NCI-H1436 treated with DMSO at 0.1 percent for 48 hours (cell line): Measurements from ENCODE around the gene ZMYM2.
"Not testable (repeated sequence)": the region's sequence is repeated elsewhere in the genome, so short reads cannot be mapped to it uniquely, and the experiment has no call there.

Source experiments
- DNase-seq: peaks from one replicate; lab custom pipeline; 2025; lab: John Stamatoyannopoulos, UW

ZMYM2 gene

DNA sequence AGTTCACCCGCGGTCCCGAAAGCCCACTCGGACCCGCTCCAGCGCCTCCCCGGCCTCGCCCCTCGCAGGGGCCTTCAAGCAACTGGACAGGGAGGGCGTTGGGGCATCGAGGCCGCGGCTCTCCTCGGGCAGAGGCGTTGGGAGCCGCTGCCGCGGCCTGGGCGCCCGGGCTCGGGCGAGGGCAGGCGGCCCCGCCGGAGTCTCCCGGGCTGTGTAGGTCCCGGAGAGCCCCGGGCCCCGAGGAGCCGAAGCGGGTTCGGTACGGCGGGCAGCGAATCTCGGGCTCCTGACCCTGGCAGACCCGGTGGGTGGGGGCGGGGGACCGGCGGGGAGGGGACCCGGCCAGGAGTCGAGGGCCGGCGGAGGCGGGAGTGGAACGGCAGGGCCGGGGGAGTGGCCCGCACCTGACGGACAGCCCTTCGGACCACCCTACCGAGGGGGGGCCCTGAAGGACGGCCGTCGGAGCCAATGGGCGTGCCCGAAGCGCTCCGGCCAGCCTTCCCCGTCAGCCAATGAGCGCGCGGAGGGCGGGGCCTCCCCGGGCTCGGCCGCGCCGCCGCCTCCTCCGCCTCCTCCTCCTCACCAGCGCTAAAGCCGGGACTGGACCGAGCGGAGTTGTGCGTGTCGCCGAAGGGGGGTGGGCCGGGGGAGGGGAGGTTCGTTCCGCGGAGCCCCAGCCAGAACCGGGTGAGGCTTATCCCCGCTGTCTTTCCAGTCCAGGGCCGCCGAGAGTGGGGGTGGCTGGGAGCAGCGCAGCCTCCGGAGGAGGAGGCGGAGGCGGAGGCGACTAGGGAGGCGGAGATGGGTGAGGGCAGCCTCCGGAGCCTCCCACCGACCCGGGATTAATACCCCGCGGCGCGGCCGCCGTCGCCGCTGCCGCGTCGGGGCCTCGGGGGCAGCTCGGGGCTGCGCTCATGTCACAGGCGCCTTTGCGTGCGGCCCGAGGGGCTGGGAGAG lies at the start of gene ZMYM2:
Gene ZMYM2 (plus strand): TSS at position 573 of the 957 bp plus-strand sequence. CDS start 34,346 bp downstream, outside the sequence.
- peak; percentile 42 for DNase-seq

DNA sequence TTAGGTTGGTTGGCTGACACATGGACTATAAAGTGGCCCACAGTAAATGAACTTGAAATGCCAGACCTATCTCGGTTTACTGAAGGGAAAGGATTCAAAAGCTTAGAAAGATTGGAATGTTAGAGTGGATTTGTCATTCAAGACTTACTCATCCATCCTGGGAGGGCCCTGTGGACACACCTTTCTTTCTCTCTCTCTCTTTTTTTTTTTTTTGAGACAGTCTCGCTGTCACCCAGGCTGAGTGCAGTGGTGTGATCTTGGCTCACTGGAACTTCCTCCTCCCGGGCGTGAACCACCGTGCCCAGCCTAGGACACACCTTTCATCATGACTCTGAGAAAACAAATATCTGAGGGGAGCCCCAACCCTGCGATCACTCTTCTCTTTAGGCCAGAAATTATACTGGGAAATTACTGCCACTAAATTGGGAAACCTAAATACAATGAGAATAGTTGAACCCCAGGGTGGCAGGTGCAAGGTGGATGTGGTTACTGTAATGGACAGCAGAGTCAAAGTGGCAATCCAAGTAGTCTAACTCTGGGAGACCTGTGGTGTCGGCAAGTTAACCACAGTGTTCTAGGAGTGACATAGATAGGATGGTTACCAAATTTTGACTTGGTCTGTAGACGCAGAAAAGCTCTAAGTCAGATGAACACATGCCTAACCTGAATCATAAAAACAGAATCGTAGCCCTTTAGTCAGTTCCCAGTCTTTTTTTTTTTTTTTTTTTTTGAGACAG lies 48.0 kb upstream of the ZMYM2 start:
- DNase-seq, result no peak

DNA sequence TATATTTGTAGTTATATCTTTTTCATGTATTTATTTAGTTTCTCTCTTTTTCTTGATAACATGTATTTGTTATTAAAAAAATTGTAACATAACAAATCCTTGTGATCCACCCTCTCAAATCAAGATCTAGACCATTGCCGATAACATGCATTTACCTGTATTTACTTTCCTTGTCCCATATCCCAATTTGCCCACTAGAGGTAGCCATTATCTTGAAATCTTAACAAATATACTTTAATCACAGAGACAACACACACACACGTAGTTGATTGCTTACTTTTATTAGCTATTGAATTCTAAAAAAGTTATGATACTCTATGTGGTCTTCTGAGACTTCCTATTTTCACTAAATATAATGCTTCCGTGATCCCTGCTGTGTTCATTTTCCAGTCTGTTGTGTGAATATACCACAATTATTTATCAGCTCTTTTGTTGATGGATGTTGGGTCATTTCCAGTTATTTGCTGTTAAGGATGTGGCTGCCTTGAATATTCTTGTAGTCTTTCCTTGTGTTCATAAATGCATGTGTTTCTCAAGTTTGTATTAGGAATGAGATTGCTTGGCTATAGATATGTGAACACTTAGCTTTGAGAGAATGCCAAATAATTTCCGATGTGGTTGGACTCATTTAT lies 31.3 kb upstream of the ZMYM2 start:
- DNase-seq, result no peak

GRCh38 chr13:19940106-19940505 lies 18.4 kb upstream of the ZMYM2 start:
- DNase-seq, result no peak

GRCh38 chr13:19950374-19950773 lies 8.2 kb upstream of the ZMYM2 start:
- DNase-seq, result no peak

DNA sequence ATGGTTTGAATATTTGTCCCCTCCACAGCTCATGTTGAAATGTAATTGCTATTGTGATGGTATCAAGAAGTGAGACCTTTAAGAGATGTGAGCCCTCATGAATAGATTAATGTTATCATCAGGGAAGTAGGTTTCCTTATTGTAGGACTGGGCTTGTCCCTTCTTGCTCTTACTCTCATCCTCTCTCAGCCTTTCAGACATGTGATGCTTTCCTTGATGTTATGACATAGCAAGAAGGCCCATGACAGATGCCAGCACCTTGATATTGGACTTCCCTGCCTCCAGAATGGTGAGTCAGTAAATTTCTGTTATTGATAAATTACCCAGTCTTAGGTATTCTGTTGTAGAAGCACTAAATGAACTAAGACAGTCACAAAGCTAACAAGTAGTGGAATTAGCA lies 5.7 kb upstream of the ZMYM2 start:
- DNase-seq, result no peak

GRCh38 chr13:19955873-19956559 lies 2.5 kb upstream of the ZMYM2 start:
- no peak for DNase-seq

- DNase-seq, result peak; percentile 13
Measured at GRCh38 chr13:19957320-19958154, 990 bp upstream of the ZMYM2 start.

DNA sequence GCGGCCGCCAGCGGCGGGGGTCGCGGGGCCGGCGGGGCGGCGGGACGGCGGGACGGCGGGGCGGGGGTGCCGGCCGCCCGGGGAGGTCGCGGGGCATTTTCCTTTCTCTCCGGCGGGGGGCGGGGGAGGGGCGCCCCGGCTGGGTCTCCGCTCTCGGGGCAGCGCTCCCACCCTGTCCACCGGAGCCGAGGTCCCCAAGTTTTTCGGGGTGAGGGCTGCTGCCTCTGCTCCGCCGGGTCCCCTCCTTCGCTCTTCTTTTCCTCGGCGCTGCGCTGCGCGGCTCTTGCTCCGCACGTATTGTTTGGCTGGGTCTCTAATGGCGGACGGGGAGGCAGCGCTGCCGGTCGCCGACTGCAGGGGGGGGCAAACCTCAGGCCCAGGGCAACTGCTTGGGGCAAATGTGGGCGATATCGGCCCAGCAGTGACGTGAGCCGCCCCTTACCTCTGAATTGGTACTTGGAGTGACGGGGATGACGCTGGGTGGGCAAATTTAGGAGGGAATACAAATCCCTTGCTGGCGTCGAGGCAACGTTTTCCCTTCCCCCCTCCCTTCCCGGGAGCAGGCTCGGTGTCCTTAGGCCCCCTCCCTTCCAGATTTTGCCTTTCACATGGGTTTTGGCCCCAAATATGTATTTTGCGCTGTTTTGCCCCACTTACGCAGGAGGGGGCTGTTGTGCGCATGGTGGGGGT lies 759 bp downstream of the ZMYM2 start:
- DNase-seq, result no peak

GRCh38 chr13:19959831-19960652 lies 1.5 kb downstream of the ZMYM2 start:
- peak; percentile 55 for DNase-seq

GRCh38 chr13:19960653-19960976 lies 2.1 kb downstream of the ZMYM2 start:
- no peak for DNase-seq

GRCh38 chr13:19961489-19961888 lies 3.0 kb downstream of the ZMYM2 start:
- DNase-seq, result no peak

DNA sequence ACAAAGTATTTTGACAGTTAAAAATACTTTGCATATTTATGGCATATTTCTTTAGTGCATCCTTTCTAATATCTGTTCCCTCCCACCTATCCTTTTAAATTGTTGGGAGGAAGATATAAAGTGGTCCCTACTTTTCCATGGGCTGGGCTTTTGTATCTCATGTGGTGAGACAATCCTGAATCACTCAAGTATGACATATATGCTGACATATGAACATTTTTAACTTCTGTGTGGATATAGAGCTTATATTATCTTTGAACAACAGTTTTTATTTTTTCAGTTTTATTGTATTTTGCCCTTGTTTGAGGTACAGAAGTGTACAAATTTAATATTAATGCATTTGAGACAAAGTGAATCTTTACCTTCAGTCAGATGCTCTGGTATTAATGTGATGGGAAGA lies 3.4 kb downstream of the ZMYM2 start:
- DNase-seq, result no peak

- DNase-seq, result no peak
Measured at GRCh38 chr13:19962894-19963293, 4.4 kb downstream of the ZMYM2 start.

DNA sequence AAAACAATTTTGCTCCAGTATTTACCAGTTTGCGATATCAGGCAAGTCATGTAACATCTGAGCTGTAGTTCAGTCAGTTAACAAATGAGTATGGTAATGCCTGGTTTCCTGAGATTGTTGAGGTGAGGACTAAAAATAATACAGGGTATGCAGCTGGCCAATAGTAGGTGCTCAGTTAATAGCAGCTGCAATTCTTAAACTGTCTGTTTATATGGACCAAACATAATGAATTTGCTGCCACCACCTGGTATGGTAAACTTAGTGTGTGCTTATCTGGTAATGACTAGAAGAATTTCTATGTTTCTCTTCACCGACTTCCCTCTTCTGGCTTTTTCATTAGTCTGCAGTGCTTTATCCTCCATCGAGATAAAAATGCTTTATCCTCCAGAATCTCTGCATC lies 9.1 kb downstream of the ZMYM2 start:
- no peak for DNase-seq

- DNase-seq, result not testable (repeated sequence)
Measured at GRCh38 chr13:19974498-19975009, 16.0 kb downstream of the ZMYM2 start.

DNA sequence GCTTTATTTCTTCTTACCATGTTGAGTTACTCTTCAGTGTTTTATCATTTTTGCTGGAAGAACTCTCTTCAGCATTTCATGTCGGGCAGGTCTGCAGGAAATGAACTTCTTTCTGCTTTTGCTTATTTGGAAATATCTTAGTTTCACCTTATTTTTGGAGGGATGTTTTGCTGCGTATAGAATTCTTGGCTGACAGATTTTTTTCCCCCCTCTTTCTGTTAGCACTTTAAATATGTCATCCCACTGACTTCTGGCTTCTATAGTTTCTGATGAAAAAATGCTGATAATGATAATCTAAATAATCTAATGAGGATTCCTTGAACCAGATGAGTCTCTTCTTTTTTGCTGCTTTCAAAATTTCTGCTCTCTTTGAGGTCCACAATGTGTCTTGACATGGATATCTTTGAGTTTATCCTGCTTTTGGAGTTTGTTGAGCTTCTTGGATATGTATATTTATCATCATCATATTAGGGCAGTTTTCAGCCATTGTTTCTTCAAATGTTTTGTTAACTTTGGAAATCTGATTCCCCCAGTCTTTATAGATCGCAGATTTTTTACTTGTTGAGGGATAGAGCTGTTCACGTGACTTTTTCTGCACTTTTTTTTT lies 20.4 kb downstream of the ZMYM2 start:
- DNase-seq, result no peak

DNA sequence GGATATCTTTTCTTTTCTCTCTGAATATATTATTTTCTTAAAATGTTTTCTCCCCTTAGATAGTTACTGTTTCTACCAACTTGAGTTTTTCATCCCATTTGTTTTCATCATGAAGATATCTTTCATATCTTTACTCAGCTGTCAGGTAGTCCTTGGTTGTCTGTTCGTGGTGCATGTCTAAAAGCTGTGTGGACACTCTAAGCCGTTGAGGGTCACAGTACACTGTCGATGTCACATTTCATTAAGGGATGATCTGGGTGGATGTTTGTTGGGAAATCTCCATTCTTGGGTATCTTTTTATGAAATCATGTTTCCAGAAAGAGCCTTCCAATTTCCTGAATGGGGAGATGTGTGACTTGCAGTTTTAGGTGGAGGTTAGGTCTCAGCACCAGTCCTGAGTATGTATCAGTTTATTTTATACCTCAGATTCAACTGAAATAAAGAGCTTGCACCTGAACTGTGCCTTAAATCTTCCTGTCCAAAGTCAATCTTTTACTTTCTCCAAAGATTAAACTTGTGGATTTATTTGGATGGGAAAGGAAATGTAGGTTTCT lies 23.2 kb downstream of the ZMYM2 start:
- DNase-seq, result no peak
